GM12873 (cell line): ENCODE data around the gene ABHD14A.

ENCODE experiments used
- CTCF ChIP-seq: IDR thresholded peaks from 2 replicates; pipeline ENCODE4 v1.5.1; 2012; ENCODE audit warnings: low read depth, mild to moderate bottlenecking, moderate library complexity, low read length, control low read depth; ENCODE audit not compliant: insufficient read depth; ENCODE audit errors: missing control alignments

ABHD14A gene

GRCh38 chr3:51948016-51948580 lies 26.8 kb upstream of the ABHD14A start:
- no peak for TF ChIP-seq CTCF

GRCh38 chr3:51949121-51949520 lies 25.7 kb upstream of the ABHD14A start:
- no peak for TF ChIP-seq CTCF

- no peak for TF ChIP-seq CTCF
Observed at GRCh38 chr3:51950899-51951298, 24.0 kb upstream of the ABHD14A start.

GRCh38 chr3:51953445-51953844 lies 21.4 kb upstream of the ABHD14A start:
- no peak for TF ChIP-seq CTCF

- no peak for TF ChIP-seq CTCF
Observed at GRCh38 chr3:51954105-51954504, 20.8 kb upstream of the ABHD14A start.

GRCh38 chr3:51954713-51955112 lies 20.2 kb upstream of the ABHD14A start:
- TF ChIP-seq CTCF, result no peak

GRCh38 chr3:51955175-51955892 lies 19.5 kb upstream of the ABHD14A start, which contains the start of gene GPR62:
GPR62 (plus strand) TSS chr3:51955381; CDS start chr3:51955653, 272 bp downstream.
- no peak for TF ChIP-seq CTCF
